Camera-type eye (tissue), 1 donor: ENCODE measurements around the gene TP53TG3C. TPM values are rescaled to one million over a fixed set of nuclear protein-coding genes. Genes with fewer than 3 reads are reported as not detected.

ENCODE experiments used
- total RNA-seq: library from RNA; depleted of rRNA; stranded (reverse); fragments of >200 nt; gene quantifications from one replicate; pipeline ENCODE4 v1.2.3, GENCODE V29; 2014

The TP53TG3C gene, protein sequence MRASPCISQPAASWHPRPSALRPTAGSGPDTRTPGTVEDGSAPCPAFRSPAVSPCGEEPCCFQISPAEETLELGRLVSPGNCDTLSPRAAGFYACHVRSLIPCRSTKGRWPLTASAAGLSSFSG
- total RNA-seq = not detected

DNA sequence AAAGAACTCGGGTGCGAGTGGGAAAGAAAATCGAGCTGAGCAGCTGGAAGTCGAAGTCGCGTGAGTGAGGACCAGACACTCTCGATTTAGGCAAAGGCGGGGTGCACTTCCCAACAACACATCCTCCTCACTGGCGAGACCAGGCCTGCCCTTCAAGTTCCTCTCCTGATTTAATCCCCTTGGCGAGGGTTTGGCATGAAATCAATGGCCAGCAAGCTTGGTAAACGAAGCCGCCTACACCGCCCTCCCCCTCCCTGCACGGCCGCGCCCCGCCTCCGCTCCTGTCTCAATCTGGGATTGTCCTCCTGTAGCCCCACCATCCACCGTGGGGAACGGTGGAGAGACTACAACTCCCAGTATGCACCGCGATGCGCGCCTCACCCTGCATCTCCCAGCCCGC lies at the start of gene TP53TG3C:
TP53TG3C (plus strand) TSS at position 301 of the 400 bp plus-strand sequence; CDS start at position 369, 68 bp downstream.

Other genes starting within 250 kb of the TP53TG3C start
- gene TP53TG3E, start 110.1 kb downstream of the TP53TG3C start, total RNA-seq = not detected
- gene TP53TG3B, start 166.6 kb downstream of the TP53TG3C start, total RNA-seq = not detected